ENCODE results near the gene GDPD2.

- no peak for TF ChIP-seq GATA2 (IDR thresholded peaks at IDR 0.05; ENCODE audit: low read depth, low read length)
- no peak for TF ChIP-seq GATA3 (IDR thresholded peaks at IDR 0.05; ENCODE audit: low read depth, low read length)
Measured at GRCh38 chrX:70444326-70444945, 21.3 kb downstream of the GDPD2 start, which contains the start of gene DLG3.
